HCT116 (cell line): ENCODE results near the gene PHOSPHO1.
A peak's percentile ranks its signal among the peaks of the same experiment; 100 is the strongest.

ENCODE experiments used
- EGR1 ChIP-seq: IDR thresholded peaks from 2 replicates; pipeline ENCODE4 v1.6.1; 2012; ENCODE audit warnings: low read depth
- EZH2 ChIP-seq: fragments of 200-600 bp; sonication (generic); IDR thresholded peaks from 2 replicates; pipeline ENCODE4 v1.6.1; 2017; ENCODE audit warnings: antibody characterized with exemption, mixed run types
- EZH2phosphoT487 ChIP-seq: fragments of 200-600 bp; IDR thresholded peaks from 2 replicates; pipeline ENCODE4 v1.6.1; 2018; ENCODE audit warnings: antibody characterized with exemption, borderline replicate concordance
- POLR2A ChIP-seq: IDR thresholded peaks from 2 replicates; pipeline ENCODE4 v1.7.0; 2011; ENCODE audit warnings: borderline replicate concordance; ENCODE audit not compliant: insufficient read depth, insufficient read length; ENCODE audit errors: extremely low read depth
- POLR2AphosphoS5 ChIP-seq: IDR thresholded peaks from 2 replicates; pipeline ENCODE4 v1.6.1; 2011; ENCODE audit warnings: mild to moderate bottlenecking, low read depth, low read length, moderate library complexity
- RAD21 ChIP-seq: IDR thresholded peaks from 2 replicates; pipeline ENCODE4 v1.6.1; 2012; ENCODE audit warnings: low read depth, mild to moderate bottlenecking
- SIN3A ChIP-seq: IDR thresholded peaks from 2 replicates; pipeline ENCODE4 v1.6.1; 2012; ENCODE audit warnings: low read depth
- SP1 ChIP-seq: IDR thresholded peaks from 2 replicates; pipeline ENCODE4 v1.6.1; 2012; ENCODE audit warnings: low read depth
- YY1 ChIP-seq: IDR thresholded peaks from 2 replicates; pipeline ENCODE4 v1.6.1; 2011; ENCODE audit warnings: low read length, low read depth, moderate library complexity, mild to moderate bottlenecking; ENCODE audit not compliant: insufficient replicate concordance; ENCODE audit errors: extremely low read depth
- ZNF274 ChIP-seq: fragments of 200-500 bp; sonication (Bioruptor generic); IDR thresholded peaks from 2 replicates; pipeline ENCODE4 v1.6.1; 2014; ENCODE audit warnings: mild to moderate bottlenecking, low read depth, low read length, inconsistent platforms
- TF ChIP-seq, protein P1 (sequence below), 3 experiments: fragments of 200-600 bp in 1 of 3; sonication (generic) in 1 of 3; IDR thresholded peaks in 2 of 3; conservative IDR thresholded peaks in 1 of 3; 2 replicates each; pipeline ENCODE4 v1.5.1; 2012 to 2017; ENCODE audit warnings: low read depth in 2 of 3, low read length in 2 of 3, antibody characterized with exemption in 1 of 3, borderline replicate concordance in 1 of 3, control low read depth in 1 of 3, mild to moderate bottlenecking in 1 of 3, mixed read lengths in 1 of 3, mixed run types in 1 of 3, moderate library complexity in 1 of 3; ENCODE audit not compliant: insufficient read depth in 1 of 3
- TF ChIP-seq, protein P2 (sequence below): IDR thresholded peaks from 2 replicates; pipeline ENCODE4 v1.6.1; 2012
- TF ChIP-seq, protein P3 (sequence below): IDR thresholded peaks from 2 replicates; pipeline ENCODE4 v1.6.1; 2012; ENCODE audit warnings: low read depth
- TF ChIP-seq, protein P4 (sequence below): IDR thresholded peaks from 2 replicates; pipeline ENCODE4 v1.6.1; 2012

DNA sequence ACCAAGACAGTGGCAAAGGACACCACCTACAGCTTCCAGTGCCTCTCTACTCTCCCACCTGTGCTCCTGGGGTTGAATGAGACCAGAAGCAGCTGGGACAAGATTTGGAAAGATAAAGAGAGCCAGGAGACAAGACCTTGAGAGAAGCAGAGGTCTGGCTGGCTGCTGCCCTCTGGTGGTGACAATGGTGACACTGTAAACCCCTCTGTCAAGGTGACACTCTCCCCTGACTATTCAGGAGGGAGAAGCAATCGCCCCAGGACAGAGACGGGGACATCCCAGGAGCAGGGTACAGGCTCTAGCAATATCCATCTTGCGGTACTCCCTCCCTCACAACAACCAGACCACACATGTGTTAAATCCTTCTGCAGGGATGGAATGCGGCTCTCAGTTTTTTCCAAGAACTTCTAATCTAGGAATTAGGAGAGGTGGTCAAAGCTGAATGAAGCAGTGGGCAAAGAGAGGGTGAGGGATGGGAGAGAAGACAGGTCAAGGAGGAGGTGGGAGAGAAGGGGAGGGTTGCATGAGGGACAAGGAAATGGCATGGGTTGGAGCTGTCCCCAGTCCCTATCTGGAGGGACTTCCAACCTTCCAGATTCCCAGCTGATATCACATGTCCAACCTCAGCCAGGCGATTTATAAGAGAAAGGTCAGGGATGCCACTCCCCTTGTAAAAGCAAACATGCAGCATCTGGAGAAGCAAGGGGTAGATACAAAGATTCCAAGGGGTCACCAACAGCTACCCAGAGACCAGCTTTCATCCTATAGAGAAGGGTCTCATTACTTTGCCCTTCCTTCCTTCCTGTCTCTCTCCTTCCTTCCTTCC is 2.9 kb downstream of the PHOSPHO1 start:
- TF ChIP-seq, protein P1, sequence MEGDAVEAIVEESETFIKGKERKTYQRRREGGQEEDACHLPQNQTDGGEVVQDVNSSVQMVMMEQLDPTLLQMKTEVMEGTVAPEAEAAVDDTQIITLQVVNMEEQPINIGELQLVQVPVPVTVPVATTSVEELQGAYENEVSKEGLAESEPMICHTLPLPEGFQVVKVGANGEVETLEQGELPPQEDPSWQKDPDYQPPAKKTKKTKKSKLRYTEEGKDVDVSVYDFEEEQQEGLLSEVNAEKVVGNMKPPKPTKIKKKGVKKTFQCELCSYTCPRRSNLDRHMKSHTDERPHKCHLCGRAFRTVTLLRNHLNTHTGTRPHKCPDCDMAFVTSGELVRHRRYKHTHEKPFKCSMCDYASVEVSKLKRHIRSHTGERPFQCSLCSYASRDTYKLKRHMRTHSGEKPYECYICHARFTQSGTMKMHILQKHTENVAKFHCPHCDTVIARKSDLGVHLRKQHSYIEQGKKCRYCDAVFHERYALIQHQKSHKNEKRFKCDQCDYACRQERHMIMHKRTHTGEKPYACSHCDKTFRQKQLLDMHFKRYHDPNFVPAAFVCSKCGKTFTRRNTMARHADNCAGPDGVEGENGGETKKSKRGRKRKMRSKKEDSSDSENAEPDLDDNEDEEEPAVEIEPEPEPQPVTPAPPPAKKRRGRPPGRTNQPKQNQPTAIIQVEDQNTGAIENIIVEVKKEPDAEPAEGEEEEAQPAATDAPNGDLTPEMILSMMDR (IDR thresholded peaks at IDR 0.05 in 2 of 3, conservative IDR thresholded peaks at IDR 0.05 in 1 of 3; ENCODE audit: borderline replicate concordance in 1 of 3, insufficient read depth in 1 of 3, low read depth in 2 of 3, low read length in 2 of 3) = peak; percentile 94 to 99 (median 97)
- TF ChIP-seq ZNF274 (no peak), YY1 (no peak), POLR2AphosphoS5 (no peak; the same call in 1 of the 2 replicates), SP1 (no peak), SIN3A (no peak), EGR1 (no peak), POLR2A (no peak), EZH2phosphoT487 (no peak), EZH2 (no peak), RAD21 (peak; percentile 89)
- TF ChIP-seq, protein P2, sequence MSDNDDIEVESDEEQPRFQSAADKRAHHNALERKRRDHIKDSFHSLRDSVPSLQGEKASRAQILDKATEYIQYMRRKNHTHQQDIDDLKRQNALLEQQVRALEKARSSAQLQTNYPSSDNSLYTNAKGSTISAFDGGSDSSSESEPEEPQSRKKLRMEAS = no peak
- TF ChIP-seq, protein P3, sequence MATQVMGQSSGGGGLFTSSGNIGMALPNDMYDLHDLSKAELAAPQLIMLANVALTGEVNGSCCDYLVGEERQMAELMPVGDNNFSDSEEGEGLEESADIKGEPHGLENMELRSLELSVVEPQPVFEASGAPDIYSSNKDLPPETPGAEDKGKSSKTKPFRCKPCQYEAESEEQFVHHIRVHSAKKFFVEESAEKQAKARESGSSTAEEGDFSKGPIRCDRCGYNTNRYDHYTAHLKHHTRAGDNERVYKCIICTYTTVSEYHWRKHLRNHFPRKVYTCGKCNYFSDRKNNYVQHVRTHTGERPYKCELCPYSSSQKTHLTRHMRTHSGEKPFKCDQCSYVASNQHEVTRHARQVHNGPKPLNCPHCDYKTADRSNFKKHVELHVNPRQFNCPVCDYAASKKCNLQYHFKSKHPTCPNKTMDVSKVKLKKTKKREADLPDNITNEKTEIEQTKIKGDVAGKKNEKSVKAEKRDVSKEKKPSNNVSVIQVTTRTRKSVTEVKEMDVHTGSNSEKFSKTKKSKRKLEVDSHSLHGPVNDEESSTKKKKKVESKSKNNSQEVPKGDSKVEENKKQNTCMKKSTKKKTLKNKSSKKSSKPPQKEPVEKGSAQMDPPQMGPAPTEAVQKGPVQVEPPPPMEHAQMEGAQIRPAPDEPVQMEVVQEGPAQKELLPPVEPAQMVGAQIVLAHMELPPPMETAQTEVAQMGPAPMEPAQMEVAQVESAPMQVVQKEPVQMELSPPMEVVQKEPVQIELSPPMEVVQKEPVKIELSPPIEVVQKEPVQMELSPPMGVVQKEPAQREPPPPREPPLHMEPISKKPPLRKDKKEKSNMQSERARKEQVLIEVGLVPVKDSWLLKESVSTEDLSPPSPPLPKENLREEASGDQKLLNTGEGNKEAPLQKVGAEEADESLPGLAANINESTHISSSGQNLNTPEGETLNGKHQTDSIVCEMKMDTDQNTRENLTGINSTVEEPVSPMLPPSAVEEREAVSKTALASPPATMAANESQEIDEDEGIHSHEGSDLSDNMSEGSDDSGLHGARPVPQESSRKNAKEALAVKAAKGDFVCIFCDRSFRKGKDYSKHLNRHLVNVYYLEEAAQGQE = no peak
- TF ChIP-seq, protein P4, sequence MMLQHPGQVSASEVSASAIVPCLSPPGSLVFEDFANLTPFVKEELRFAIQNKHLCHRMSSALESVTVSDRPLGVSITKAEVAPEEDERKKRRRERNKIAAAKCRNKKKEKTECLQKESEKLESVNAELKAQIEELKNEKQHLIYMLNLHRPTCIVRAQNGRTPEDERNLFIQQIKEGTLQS = no peak
